Stimulated activated CD8-positive, alpha-beta memory T cell treated with anti-CD3 and anti-CD28 coated beads, Interleukin-12 subunit alpha, Interleukin-12 subunit beta, amount 100 ng/mL, for 4 hours (primary cell): ENCODE results near the gene CSMD2.

Source experiments
- DNase-seq: peaks from one replicate; pipeline ENCODE4 v3.0.0-alpha.2; 2020; ENCODE audit warnings: low read depth

CSMD2 gene

GRCh38 chr1:34155860-34156259, 9.2 kb downstream of the CSMD2 start:
- DNase-seq, result no peak

GRCh38 chr1:34153246-34153645, 11.8 kb downstream of the CSMD2 start:
- DNase-seq, result no peak

- no peak for DNase-seq
Observed at GRCh38 chr1:34149501-34149900, 15.5 kb downstream of the CSMD2 start.

- DNase-seq, result no peak
Observed at GRCh38 chr1:34147301-34147700, 17.7 kb downstream of the CSMD2 start.

GRCh38 chr1:34144766-34145165, 20.3 kb downstream of the CSMD2 start:
- no peak for DNase-seq

- no peak for DNase-seq
Observed at GRCh38 chr1:34143975-34144374, 21.1 kb downstream of the CSMD2 start.

GRCh38 chr1:34140011-34140676, 24.9 kb downstream of the CSMD2 start:
- DNase-seq, result no peak

- DNase-seq, result no peak
Observed at GRCh38 chr1:34137411-34137810, 27.6 kb downstream of the CSMD2 start.

GRCh38 chr1:34132161-34132420, 32.9 kb downstream of the CSMD2 start:
- DNase-seq, result no peak

GRCh38 chr1:34131396-34132160, 33.5 kb downstream of the CSMD2 start:
- DNase-seq, result no peak

- no peak for DNase-seq
Observed at GRCh38 chr1:34130306-34130705, 34.7 kb downstream of the CSMD2 start.

GRCh38 chr1:34129630-34130029, 35.4 kb downstream of the CSMD2 start:
- DNase-seq, result no peak

GRCh38 chr1:34128186-34128889, 36.7 kb downstream of the CSMD2 start:
- DNase-seq, result no peak

GRCh38 chr1:34127006-34128000, 37.7 kb downstream of the CSMD2 start:
- no peak for DNase-seq

- DNase-seq, result no peak
Observed at GRCh38 chr1:34126486-34126885, 38.5 kb downstream of the CSMD2 start.

GRCh38 chr1:34125721-34126380, 39.2 kb downstream of the CSMD2 start:
- DNase-seq, result no peak

GRCh38 chr1:34122080-34122932, 42.7 kb downstream of the CSMD2 start:
- DNase-seq, result no peak

GRCh38 chr1:34115233-34115632, 49.8 kb downstream of the CSMD2 start:
- DNase-seq, result no peak

GRCh38 chr1:34113887-34114286, 51.1 kb downstream of the CSMD2 start:
- DNase-seq, result no peak

GRCh38 chr1:34113362-34113761, 51.7 kb downstream of the CSMD2 start:
- DNase-seq, result no peak

GRCh38 chr1:34108711-34109110, 56.3 kb downstream of the CSMD2 start:
- DNase-seq, result no peak
